GM21529 (cell line): ENCODE results near the gene THPO.
"Not testable (repeated sequence)": the region's sequence is repeated elsewhere in the genome, so short reads cannot be mapped to it uniquely, and the experiment has no call there.

ENCODE experiments used
- ATAC-seq: cut with Tn5 transposase; IDR thresholded peaks from one replicate; pipeline ENCODE4 v1.9.1; 2021; ENCODE audit not compliant: unreplicated experiment

The THPO gene

GRCh38 chr3:184352149-184352785, 25.7 kb downstream of the THPO start:
- ATAC-seq, result no peak

- no peak for ATAC-seq
Measured at GRCh38 chr3:184351511-184352148, 26.4 kb downstream of the THPO start.

- ATAC-seq, result no peak
Measured at GRCh38 chr3:184350618-184351017, 27.4 kb downstream of the THPO start.

GRCh38 chr3:184349563-184350470, 28.2 kb downstream of the THPO start:
- ATAC-seq, result no peak

- ATAC-seq, result no peak
Measured at GRCh38 chr3:184348057-184348382, 30.0 kb downstream of the THPO start.

GRCh38 chr3:184347321-184348056, 30.5 kb downstream of the THPO start:
- ATAC-seq, result no peak

- no peak for ATAC-seq
Measured at GRCh38 chr3:184346480-184347190, 31.4 kb downstream of the THPO start.

GRCh38 chr3:184345317-184346144, 32.5 kb downstream of the THPO start:
- no peak for ATAC-seq

- ATAC-seq, result no peak
Measured at GRCh38 chr3:184344579-184345316, 33.3 kb downstream of the THPO start.

- ATAC-seq, result no peak
Measured at GRCh38 chr3:184343200-184343876, 34.7 kb downstream of the THPO start.

GRCh38 chr3:184341925-184342324, 36.1 kb downstream of the THPO start:
- ATAC-seq, result no peak

GRCh38 chr3:184339451-184340135, 38.4 kb downstream of the THPO start:
- ATAC-seq, result not testable (repeated sequence)

- ATAC-seq, result no peak
Measured at GRCh38 chr3:184339001-184339400, 39.0 kb downstream of the THPO start.

GRCh38 chr3:184338511-184338945, 39.5 kb downstream of the THPO start:
- no peak for ATAC-seq

- ATAC-seq, result no peak
Measured at GRCh38 chr3:184337981-184338380, 40.0 kb downstream of the THPO start.

- no peak for ATAC-seq
Measured at GRCh38 chr3:184337399-184337714, 40.6 kb downstream of the THPO start, which contains the start of gene FAM131A. TSS of gene FAM131A (plus strand) at chr3:184337600. CDS start at chr3:184337631, 31 bp downstream.

- ATAC-seq, result no peak
Measured at GRCh38 chr3:184336547-184337398, 41.2 kb downstream of the THPO start.
